ENCODE measurements around the gene CIB2. TPM values are rescaled to one million over a fixed set of nuclear protein-coding genes. Genes with fewer than 3 reads are reported as not detected.

Gene CIB2
- total RNA-seq, 4 donors from 2014 or later = 11.4 to 18.3 (median 15.9) TPM

DNA sequence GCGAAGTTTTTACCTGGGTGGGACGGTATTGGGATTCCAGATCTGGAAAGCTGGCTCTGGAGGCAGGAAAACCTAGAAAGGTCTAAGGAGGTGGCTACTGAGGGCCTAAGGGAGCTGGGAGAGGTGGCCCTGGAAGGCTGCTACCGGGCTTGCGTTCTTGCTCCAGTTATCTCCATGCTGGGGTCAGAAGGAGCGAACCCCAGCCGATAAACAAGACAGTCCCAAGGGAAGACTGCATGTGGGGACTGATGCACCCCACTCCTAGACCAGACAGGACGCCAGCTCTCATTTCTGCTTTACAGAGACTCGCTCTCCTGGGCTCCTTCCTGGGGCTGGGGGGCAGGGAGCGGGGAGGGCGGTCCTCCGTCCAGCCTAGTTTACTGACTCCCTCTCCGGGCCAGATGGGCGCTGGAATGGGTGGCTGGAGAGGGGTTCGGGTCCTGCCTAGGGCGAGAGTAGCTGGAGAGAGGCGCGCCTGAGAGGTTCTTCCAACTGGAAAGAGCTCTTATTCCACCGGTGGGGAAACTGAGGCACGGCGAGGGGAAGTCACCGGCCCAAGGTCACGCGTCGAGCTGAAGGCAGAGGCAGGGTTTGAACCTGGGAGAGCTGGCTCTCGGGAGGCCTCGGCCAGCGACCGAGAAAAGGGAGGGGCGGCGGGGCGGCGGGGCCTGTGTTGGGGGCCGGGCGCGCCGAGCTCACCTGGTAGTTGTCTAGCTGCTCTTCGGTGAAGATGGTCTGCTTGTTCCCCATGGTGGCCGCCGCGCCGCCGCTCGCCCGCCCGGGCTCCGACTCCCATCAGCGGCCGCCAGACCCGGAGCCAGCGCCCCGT lies 565 bp downstream of the CIB2 start:
- Histone ChIP-seq H3K9me3 (no peaks in the 10 kb centered on the region), H3K4me3 (peak overlapping the region; percentile 77 to 92 (median 88)), H3K36me3 (no peaks in the 10 kb centered on the region), H3K27me3 (no peaks in the 10 kb centered on the region), H3K4me1 (peaks cover 11 to 22% (median 19%) of the 10 kb centered on the region in 4 donors), H3K27ac (replicated peaks in 1 of 4) (peak overlapping the region; percentile 85 to 88 (median 86))
- TF ChIP-seq POLR2AphosphoS5 (IDR thresholded peaks at IDR 0.05) (no peak), POLR2A (IDR thresholded peaks at IDR 0.05; ENCODE audit: low read depth) (no peak), EP300 (IDR thresholded peaks at IDR 0.05) (no peak)
- TF ChIP-seq, protein P1, sequence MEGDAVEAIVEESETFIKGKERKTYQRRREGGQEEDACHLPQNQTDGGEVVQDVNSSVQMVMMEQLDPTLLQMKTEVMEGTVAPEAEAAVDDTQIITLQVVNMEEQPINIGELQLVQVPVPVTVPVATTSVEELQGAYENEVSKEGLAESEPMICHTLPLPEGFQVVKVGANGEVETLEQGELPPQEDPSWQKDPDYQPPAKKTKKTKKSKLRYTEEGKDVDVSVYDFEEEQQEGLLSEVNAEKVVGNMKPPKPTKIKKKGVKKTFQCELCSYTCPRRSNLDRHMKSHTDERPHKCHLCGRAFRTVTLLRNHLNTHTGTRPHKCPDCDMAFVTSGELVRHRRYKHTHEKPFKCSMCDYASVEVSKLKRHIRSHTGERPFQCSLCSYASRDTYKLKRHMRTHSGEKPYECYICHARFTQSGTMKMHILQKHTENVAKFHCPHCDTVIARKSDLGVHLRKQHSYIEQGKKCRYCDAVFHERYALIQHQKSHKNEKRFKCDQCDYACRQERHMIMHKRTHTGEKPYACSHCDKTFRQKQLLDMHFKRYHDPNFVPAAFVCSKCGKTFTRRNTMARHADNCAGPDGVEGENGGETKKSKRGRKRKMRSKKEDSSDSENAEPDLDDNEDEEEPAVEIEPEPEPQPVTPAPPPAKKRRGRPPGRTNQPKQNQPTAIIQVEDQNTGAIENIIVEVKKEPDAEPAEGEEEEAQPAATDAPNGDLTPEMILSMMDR (IDR thresholded peaks at IDR 0.05) = no peak
- WGBS = 74% methylated on average over 16 of the region's 51 CpGs
- intact Hi-C loops (cut with DNase I) = no loop called here
- DNase-seq (ENCODE audit: extremely low spot score) = no peak

GRCh38 chr15:78129751-78130287 lies 1.4 kb downstream of the CIB2 start:
- intact Hi-C loops (cut with DNase I) = no loop called here
- no peak overlapping the region for H3K27ac ChIP-seq (replicated peaks in 1 of 4)

GRCh38 chr15:78129077-78129750 lies 2.0 kb downstream of the CIB2 start:
- TF ChIP-seq POLR2A (IDR thresholded peaks at IDR 0.05; ENCODE audit: low read depth) (no peak), EP300 (IDR thresholded peaks at IDR 0.05) (no peak), POLR2AphosphoS5 (IDR thresholded peaks at IDR 0.05) (no peak)
- TF ChIP-seq, protein P1 (IDR thresholded peaks at IDR 0.05) = no peak
- Histone ChIP-seq H3K36me3 (no peaks in the 10 kb centered on the region), H3K4me3 (no peak overlapping the region), H3K4me1 (peaks cover 11 to 22% (median 19%) of the 10 kb centered on the region in 4 donors), H3K27me3 (no peaks in the 10 kb centered on the region), H3K27ac (replicated peaks in 1 of 4) (no peak overlapping the region), H3K9me3 (no peaks in the 10 kb centered on the region)
- DNase-seq (ENCODE audit: extremely low spot score) = no peak
- 68% methylated on average over 6 of the region's 8 CpGs for WGBS
- intact Hi-C loops (cut with DNase I) = no loop called here

More at GRCh38 chr15:78129751-78130287, 1.4 kb downstream of the CIB2 start:
- H3K27me3 ChIP-seq = no peaks in the 10 kb centered on the region
- H3K4me1 ChIP-seq = peaks cover 11 to 22% (median 19%) of the 10 kb centered on the region in 4 donors
- H3K36me3 ChIP-seq = no peaks in the 10 kb centered on the region
- TF ChIP-seq POLR2AphosphoS5 (IDR thresholded peaks at IDR 0.05) = no peak
- TF ChIP-seq, protein P1 (IDR thresholded peaks at IDR 0.05) = no peak
- no peak for TF ChIP-seq EP300 (IDR thresholded peaks at IDR 0.05)
- TF ChIP-seq POLR2A (IDR thresholded peaks at IDR 0.05; ENCODE audit: low read depth) = no peak
- WGBS = 98% methylated on average over 5 of the region's 5 CpGs
- no peaks in the 10 kb centered on the region for H3K9me3 ChIP-seq
- H3K4me3 ChIP-seq = no peak overlapping the region
- DNase-seq (ENCODE audit: extremely low spot score) = no peak

- no peaks in the 10 kb centered on the region for H3K27me3 ChIP-seq
- H3K4me3 ChIP-seq = no peak overlapping the region
- no peaks in the 10 kb centered on the region for H3K9me3 ChIP-seq
- no peaks in the 10 kb centered on the region for H3K36me3 ChIP-seq
- TF ChIP-seq POLR2AphosphoS5 (IDR thresholded peaks at IDR 0.05) (no peak), EP300 (IDR thresholded peaks at IDR 0.05) (no peak), POLR2A (IDR thresholded peaks at IDR 0.05; ENCODE audit: low read depth) (no peak)
- TF ChIP-seq, protein P1 (IDR thresholded peaks at IDR 0.05) = no peak
- H3K27ac ChIP-seq (replicated peaks in 1 of 4) = no peak overlapping the region
- intact Hi-C loops (cut with DNase I) = no loop called here
- DNase-seq (ENCODE audit: extremely low spot score) = no peak
- 60% methylated on average over 2 of the region's 2 CpGs for WGBS
- peaks cover 11 to 22% (median 19%) of the 10 kb centered on the region in 4 donors for H3K4me1 ChIP-seq
Measured at GRCh38 chr15:78127882-78128281, 3.4 kb downstream of the CIB2 start.

Measured in esophagus muscularis mucosa (tissue), 4 donors.